GM21390 (cell line): ENCODE measurements around the gene PALM3.

Experiments
- ATAC-seq: cut with Tn5 transposase; IDR thresholded peaks from one replicate; pipeline ENCODE4 v1.9.1; 2021; ENCODE audit not compliant: unreplicated experiment

Gene PALM3

GRCh38 chr19:14004619-14005348 is 57.1 kb downstream of the PALM3 start:
- no peak for ATAC-seq
